ENCODE measurements around the gene RIPK3.

RIPK3 gene

DNA sequence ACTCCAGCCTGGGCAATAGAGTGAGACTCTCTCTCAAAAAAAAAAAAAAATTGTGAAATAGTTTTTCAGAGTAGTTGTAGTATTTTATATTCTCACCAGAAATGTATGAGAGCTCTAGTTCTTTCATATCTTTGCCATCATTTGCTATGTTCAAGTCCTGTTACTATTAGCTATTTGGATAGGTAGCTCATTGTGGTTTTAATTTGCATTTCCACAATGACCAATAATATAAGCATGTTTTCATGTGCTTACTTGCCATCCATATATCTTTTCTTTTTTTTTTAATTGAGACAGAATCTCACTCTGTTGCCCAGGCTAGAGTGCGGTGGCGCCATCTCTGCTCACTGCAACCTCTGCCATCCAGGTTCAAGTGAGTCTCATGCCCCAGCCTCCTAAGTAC lies 8.4 kb upstream of the RIPK3 start:
- no peak for ATAC-seq
- TF ChIP-seq CSDC2 (CRISPR knock-in tag; IDR thresholded peaks at IDR 0.05) (no peak), RARB (CRISPR knock-in tag; IDR thresholded peaks at IDR 0.05) (no peak), ZFP30 (CRISPR knock-in tag; IDR thresholded peaks at IDR 0.05) (no peak), TCF4 (CRISPR knock-in tag; IDR thresholded peaks at IDR 0.05; ENCODE audit: borderline replicate concordance) (no peak), BACH2 (CRISPR knock-in tag; IDR thresholded peaks at IDR 0.05; ENCODE audit: borderline replicate concordance) (no peak), ISL1 (CRISPR knock-in tag; IDR thresholded peaks at IDR 0.05) (no peak), ARNTL (CRISPR knock-in tag; IDR thresholded peaks at IDR 0.05; ENCODE audit: borderline replicate concordance, low read depth) (no peak), PPARA (CRISPR knock-in tag; IDR thresholded peaks at IDR 0.05; ENCODE audit: borderline replicate concordance) (no peak), ESRRG (CRISPR knock-in tag; IDR thresholded peaks at IDR 0.05) (no peak), ZFP3 (CRISPR knock-in tag; IDR thresholded peaks at IDR 0.05) (no peak), TOX (CRISPR knock-in tag; IDR thresholded peaks at IDR 0.05; ENCODE audit: borderline replicate concordance) (no peak), ZNF565 (CRISPR knock-in tag; conservative IDR thresholded peaks at IDR 0.05; ENCODE audit: low read depth) (no peak), OSR1 (CRISPR knock-in tag; IDR thresholded peaks at IDR 0.05) (no peak), ZC3H10 (CRISPR knock-in tag; IDR thresholded peaks at IDR 0.05) (no peak), ZNF70 (CRISPR knock-in tag; IDR thresholded peaks at IDR 0.05) (no peak)
- TF ChIP-seq, protein P1, sequence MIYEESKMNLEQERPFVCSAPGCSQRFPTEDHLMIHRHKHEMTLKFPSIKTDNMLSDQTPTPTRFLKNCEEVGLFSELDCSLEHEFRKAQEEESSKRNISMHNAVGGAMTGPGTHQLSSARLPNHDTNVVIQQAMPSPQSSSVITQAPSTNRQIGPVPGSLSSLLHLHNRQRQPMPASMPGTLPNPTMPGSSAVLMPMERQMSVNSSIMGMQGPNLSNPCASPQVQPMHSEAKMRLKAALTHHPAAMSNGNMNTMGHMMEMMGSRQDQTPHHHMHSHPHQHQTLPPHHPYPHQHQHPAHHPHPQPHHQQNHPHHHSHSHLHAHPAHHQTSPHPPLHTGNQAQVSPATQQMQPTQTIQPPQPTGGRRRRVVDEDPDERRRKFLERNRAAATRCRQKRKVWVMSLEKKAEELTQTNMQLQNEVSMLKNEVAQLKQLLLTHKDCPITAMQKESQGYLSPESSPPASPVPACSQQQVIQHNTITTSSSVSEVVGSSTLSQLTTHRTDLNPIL (CRISPR knock-in tag; IDR thresholded peaks at IDR 0.05; ENCODE audit: low read depth), result no peak
- TF ChIP-seq, protein P2, sequence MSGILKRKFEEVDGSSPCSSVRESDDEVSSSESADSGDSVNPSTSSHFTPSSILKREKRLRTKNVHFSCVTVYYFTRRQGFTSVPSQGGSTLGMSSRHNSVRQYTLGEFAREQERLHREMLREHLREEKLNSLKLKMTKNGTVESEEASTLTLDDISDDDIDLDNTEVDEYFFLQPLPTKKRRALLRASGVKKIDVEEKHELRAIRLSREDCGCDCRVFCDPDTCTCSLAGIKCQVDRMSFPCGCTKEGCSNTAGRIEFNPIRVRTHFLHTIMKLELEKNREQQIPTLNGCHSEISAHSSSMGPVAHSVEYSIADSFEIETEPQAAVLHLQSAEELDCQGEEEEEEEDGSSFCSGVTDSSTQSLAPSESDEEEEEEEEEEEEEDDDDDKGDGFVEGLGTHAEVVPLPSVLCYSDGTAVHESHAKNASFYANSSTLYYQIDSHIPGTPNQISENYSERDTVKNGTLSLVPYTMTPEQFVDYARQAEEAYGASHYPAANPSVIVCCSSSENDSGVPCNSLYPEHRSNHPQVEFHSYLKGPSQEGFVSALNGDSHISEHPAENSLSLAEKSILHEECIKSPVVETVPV (CRISPR knock-in tag; IDR thresholded peaks at IDR 0.05), result no peak
- TF ChIP-seq, protein P3, sequence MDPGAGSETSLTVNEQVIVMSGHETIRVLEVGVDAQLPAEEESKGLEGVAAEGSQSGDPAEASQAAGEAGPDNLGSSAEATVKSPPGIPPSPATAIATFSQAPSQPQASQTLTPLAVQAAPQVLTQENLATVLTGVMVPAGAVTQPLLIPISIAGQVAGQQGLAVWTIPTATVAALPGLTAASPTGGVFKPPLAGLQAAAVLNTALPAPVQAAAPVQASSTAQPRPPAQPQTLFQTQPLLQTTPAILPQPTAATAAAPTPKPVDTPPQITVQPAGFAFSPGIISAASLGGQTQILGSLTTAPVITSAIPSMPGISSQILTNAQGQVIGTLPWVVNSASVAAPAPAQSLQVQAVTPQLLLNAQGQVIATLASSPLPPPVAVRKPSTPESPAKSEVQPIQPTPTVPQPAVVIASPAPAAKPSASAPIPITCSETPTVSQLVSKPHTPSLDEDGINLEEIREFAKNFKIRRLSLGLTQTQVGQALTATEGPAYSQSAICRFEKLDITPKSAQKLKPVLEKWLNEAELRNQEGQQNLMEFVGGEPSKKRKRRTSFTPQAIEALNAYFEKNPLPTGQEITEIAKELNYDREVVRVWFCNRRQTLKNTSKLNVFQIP (CRISPR knock-in tag; IDR thresholded peaks at IDR 0.05; ENCODE audit: borderline replicate concordance, low read depth), result no peak
- TF ChIP-seq, protein P4, sequence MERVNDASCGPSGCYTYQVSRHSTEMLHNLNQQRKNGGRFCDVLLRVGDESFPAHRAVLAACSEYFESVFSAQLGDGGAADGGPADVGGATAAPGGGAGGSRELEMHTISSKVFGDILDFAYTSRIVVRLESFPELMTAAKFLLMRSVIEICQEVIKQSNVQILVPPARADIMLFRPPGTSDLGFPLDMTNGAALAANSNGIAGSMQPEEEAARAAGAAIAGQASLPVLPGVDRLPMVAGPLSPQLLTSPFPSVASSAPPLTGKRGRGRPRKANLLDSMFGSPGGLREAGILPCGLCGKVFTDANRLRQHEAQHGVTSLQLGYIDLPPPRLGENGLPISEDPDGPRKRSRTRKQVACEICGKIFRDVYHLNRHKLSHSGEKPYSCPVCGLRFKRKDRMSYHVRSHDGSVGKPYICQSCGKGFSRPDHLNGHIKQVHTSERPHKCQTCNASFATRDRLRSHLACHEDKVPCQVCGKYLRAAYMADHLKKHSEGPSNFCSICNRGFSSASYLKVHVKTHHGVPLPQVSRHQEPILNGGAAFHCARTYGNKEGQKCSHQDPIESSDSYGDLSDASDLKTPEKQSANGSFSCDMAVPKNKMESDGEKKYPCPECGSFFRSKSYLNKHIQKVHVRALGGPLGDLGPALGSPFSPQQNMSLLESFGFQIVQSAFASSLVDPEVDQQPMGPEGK (CRISPR knock-in tag; IDR thresholded peaks at IDR 0.05; ENCODE audit: borderline replicate concordance), result no peak

DNA sequence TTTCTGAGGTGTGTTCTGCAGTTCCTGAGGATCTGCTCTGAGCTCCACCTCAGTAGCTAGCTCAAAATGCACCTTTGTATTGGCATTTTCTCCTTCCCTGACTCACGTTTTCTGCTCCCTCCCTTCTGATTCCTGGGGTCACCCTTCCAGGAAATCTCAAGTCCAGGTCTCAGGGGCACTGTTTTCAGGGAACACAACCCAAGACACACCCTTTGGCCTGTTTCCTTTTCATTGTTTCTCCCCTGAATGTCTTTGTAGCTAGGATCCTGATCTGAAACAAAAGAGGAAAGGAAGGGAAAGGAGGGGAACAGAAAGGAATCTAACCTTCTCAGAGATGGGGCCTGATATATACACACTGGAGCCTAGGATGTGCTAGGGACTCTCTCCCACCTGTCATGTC lies 7.3 kb upstream of the RIPK3 start:
- TF ChIP-seq TOX (CRISPR knock-in tag; IDR thresholded peaks at IDR 0.05; ENCODE audit: borderline replicate concordance) (no peak), ISL1 (CRISPR knock-in tag; IDR thresholded peaks at IDR 0.05) (no peak), ARNTL (CRISPR knock-in tag; IDR thresholded peaks at IDR 0.05; ENCODE audit: borderline replicate concordance, low read depth) (no peak), RARB (CRISPR knock-in tag; IDR thresholded peaks at IDR 0.05) (no peak), CSDC2 (CRISPR knock-in tag; IDR thresholded peaks at IDR 0.05) (no peak), ZNF70 (CRISPR knock-in tag; IDR thresholded peaks at IDR 0.05) (no peak), BACH2 (CRISPR knock-in tag; IDR thresholded peaks at IDR 0.05; ENCODE audit: borderline replicate concordance) (no peak), PPARA (CRISPR knock-in tag; IDR thresholded peaks at IDR 0.05; ENCODE audit: borderline replicate concordance) (no peak), ZNF8 (CRISPR knock-in tag; IDR thresholded peaks at IDR 0.05) (no peak), OSR1 (CRISPR knock-in tag; IDR thresholded peaks at IDR 0.05) (no peak), ZNF565 (CRISPR knock-in tag; conservative IDR thresholded peaks at IDR 0.05; ENCODE audit: low read depth) (no peak), ZC3H10 (CRISPR knock-in tag; IDR thresholded peaks at IDR 0.05) (no peak), ZFP30 (CRISPR knock-in tag; IDR thresholded peaks at IDR 0.05) (no peak), GLIS3 (CRISPR knock-in tag; IDR thresholded peaks at IDR 0.05) (no peak)
- TF ChIP-seq, protein P2 (CRISPR knock-in tag; IDR thresholded peaks at IDR 0.05), result no peak
- TF ChIP-seq, protein P4 (CRISPR knock-in tag; IDR thresholded peaks at IDR 0.05; ENCODE audit: borderline replicate concordance), result no peak
- TF ChIP-seq, protein P5, sequence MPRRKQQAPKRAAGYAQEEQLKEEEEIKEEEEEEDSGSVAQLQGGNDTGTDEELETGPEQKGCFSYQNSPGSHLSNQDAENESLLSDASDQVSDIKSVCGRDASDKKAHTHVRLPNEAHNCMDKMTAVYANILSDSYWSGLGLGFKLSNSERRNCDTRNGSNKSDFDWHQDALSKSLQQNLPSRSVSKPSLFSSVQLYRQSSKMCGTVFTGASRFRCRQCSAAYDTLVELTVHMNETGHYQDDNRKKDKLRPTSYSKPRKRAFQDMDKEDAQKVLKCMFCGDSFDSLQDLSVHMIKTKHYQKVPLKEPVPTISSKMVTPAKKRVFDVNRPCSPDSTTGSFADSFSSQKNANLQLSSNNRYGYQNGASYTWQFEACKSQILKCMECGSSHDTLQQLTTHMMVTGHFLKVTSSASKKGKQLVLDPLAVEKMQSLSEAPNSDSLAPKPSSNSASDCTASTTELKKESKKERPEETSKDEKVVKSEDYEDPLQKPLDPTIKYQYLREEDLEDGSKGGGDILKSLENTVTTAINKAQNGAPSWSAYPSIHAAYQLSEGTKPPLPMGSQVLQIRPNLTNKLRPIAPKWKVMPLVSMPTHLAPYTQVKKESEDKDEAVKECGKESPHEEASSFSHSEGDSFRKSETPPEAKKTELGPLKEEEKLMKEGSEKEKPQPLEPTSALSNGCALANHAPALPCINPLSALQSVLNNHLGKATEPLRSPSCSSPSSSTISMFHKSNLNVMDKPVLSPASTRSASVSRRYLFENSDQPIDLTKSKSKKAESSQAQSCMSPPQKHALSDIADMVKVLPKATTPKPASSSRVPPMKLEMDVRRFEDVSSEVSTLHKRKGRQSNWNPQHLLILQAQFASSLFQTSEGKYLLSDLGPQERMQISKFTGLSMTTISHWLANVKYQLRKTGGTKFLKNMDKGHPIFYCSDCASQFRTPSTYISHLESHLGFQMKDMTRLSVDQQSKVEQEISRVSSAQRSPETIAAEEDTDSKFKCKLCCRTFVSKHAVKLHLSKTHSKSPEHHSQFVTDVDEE (CRISPR knock-in tag; IDR thresholded peaks at IDR 0.05), result no peak
- ATAC-seq, result no peak
